Liver (tissue), 9 donors: Measurements from ENCODE around the gene BRSK1. TPM values are rescaled to one million over a fixed set of nuclear protein-coding genes. Genes with fewer than 3 reads are reported as not detected.
A peak's percentile ranks its signal among the peaks of the same experiment; 100 is the strongest.

Experiments
- DNase-seq: peaks from one replicate; pipeline ENCODE4 v3.0.0-alpha.2; 2017; ENCODE audit warnings: low spot score
- H3K27ac ChIP-seq, 2 donors: one replicate each; pipeline ENCODE4 v1.7.0; 2013; ENCODE audit warnings: inconsistent platforms in 2 of 2, low read length in 2 of 2, control low read depth in 1 of 2, low read depth in 1 of 2, mild to moderate bottlenecking in 1 of 2
- H3K27me3 ChIP-seq, 4 donors: one replicate each; pipeline versions ENCODE4 v1.6.1 to v1.7.0; 2013; ENCODE audit warnings: low read length in 3 of 4, inconsistent platforms in 1 of 4, mild to moderate bottlenecking in 1 of 4, moderate library complexity in 1 of 4; ENCODE audit not compliant: control insufficient read depth in 4 of 4, insufficient read depth in 4 of 4
- H3K36me3 ChIP-seq, 4 donors: one replicate each; pipeline versions ENCODE4 v1.6.1 to v1.7.0; 2013; ENCODE audit warnings: low read length in 3 of 4, mild to moderate bottlenecking in 3 of 4, low read depth in 1 of 4, moderate library complexity in 1 of 4; ENCODE audit not compliant: control insufficient read depth in 4 of 4, insufficient read depth in 3 of 4
- H3K4me1 ChIP-seq, 4 donors: one replicate each; pipeline versions ENCODE4 v1.6.1 to v1.7.0; 2013; ENCODE audit warnings: low read length in 3 of 4, mild to moderate bottlenecking in 3 of 4, moderate library complexity in 1 of 4; ENCODE audit not compliant: control insufficient read depth in 4 of 4, insufficient read depth in 4 of 4
- H3K4me3 ChIP-seq, 3 donors: one replicate each; pipeline versions ENCODE4 v1.6.1 to v1.7.0; 2013; ENCODE audit warnings: low read length in 3 of 3, control low read depth in 1 of 3, low read depth in 1 of 3, mild to moderate bottlenecking in 1 of 3
- H3K9ac ChIP-seq, 2 donors: one replicate each; pipeline ENCODE4 v1.7.0; 2013; ENCODE audit warnings: low read length in 2 of 2, mild to moderate bottlenecking in 2 of 2, moderate library complexity in 2 of 2, control low read depth in 1 of 2, low read depth in 1 of 2
- H3K9me3 ChIP-seq, 4 donors: one replicate each; pipeline versions ENCODE4 v1.6.1 to v1.7.0; 2013; ENCODE audit warnings: low read length in 3 of 4; ENCODE audit not compliant: control insufficient read depth in 4 of 4
- ATF3 ChIP-seq: IDR thresholded peaks from 2 replicates; pipeline ENCODE4 v1.6.1; 2016; ENCODE audit warnings: antibody characterized with exemption
- CTCF ChIP-seq: fragments of 150-350 bp; IDR thresholded peaks from 2 replicates; pipeline ENCODE4 v1.5.1; 2017; ENCODE audit warnings: improper control_type of control experiment, low read depth, low read length; ENCODE audit not compliant: missing input control
- EGR1 ChIP-seq, 2 donors: IDR thresholded peaks; 2 replicates each; pipeline ENCODE4 v1.6.1; 2016 to 2018; ENCODE audit warnings: antibody characterized with exemption in 2 of 2, low read depth in 2 of 2
- FOXA1 ChIP-seq: IDR thresholded peaks from 2 replicates; pipeline ENCODE4 v1.6.1; 2016; ENCODE audit warnings: antibody characterized with exemption
- FOXA2 ChIP-seq: IDR thresholded peaks from 2 replicates; pipeline ENCODE4 v1.6.1; 2016; ENCODE audit warnings: antibody characterized with exemption
- GABPA ChIP-seq, 2 donors: IDR thresholded peaks in 1 of 2; conservative IDR thresholded peaks in 1 of 2; 2 replicates each; pipeline ENCODE4 v1.6.1; 2016; ENCODE audit warnings: antibody characterized with exemption in 2 of 2, mild to moderate bottlenecking in 1 of 2, moderate library complexity in 1 of 2
- HNF4A ChIP-seq, 2 donors: conservative IDR thresholded peaks; 2 replicates each; pipeline ENCODE4 v1.6.1; 2016; ENCODE audit warnings: antibody characterized with exemption in 2 of 2, mild to moderate bottlenecking in 2 of 2
- HNF4G ChIP-seq: IDR thresholded peaks from 2 replicates; pipeline ENCODE4 v1.6.1; 2016; ENCODE audit warnings: antibody characterized with exemption
- JUND ChIP-seq, 2 donors: IDR thresholded peaks; 2 replicates each; pipeline ENCODE4 v1.6.1; 2016; ENCODE audit warnings: antibody characterized with exemption in 2 of 2
- MAX ChIP-seq: IDR thresholded peaks from 2 replicates; pipeline ENCODE4 v1.6.1; 2016; ENCODE audit warnings: antibody characterized with exemption
- NR2F2 ChIP-seq: IDR thresholded peaks from 2 replicates; pipeline ENCODE4 v1.6.1; 2016; ENCODE audit warnings: antibody characterized with exemption
- RAD21 ChIP-seq, 2 donors: IDR thresholded peaks; 2 replicates each; pipeline ENCODE4 v1.6.1; 2016; ENCODE audit warnings: antibody characterized with exemption in 2 of 2, mild to moderate bottlenecking in 2 of 2
- REST ChIP-seq: IDR thresholded peaks from 2 replicates; pipeline ENCODE4 v1.6.1; 2016; ENCODE audit warnings: antibody characterized with exemption, mild to moderate bottlenecking
- RXRA ChIP-seq, 2 donors: IDR thresholded peaks; 2 replicates each; pipeline ENCODE4 v1.6.1; 2017 to 2018; ENCODE audit warnings: antibody characterized with exemption in 2 of 2, mild to moderate bottlenecking in 1 of 2
- SP1 ChIP-seq: IDR thresholded peaks from 2 replicates; pipeline ENCODE4 v1.6.1; 2018; ENCODE audit warnings: antibody characterized with exemption, mild to moderate bottlenecking
- TAF1 ChIP-seq: conservative IDR thresholded peaks from 2 replicates; pipeline ENCODE4 v1.6.1; 2016; ENCODE audit warnings: antibody characterized with exemption, mild to moderate bottlenecking
- YY1 ChIP-seq: IDR thresholded peaks from 2 replicates; pipeline ENCODE4 v1.6.1; 2016; ENCODE audit warnings: antibody characterized with exemption, mild to moderate bottlenecking
- ZBTB33 ChIP-seq: IDR thresholded peaks from 2 replicates; pipeline ENCODE4 v1.6.1; 2016; ENCODE audit warnings: antibody characterized with exemption
- WGBS: extraction: QIAGEN DNeasy Blood & Tissue Kit; methylation state at CpG from one replicate; pipeline ENCODE4 v1.1.7; 2013; 5-methylcytosine and 5-hydroxymethylcytosine counted together
- polyA plus RNA-seq, 2 donors: library from polyadenylated mRNA; stranded (reverse) in 1 of 2; unstranded in 1 of 2; fragments of 200-250 nt in 1 of 2; fragments of >200 nt in 1 of 2; fragmentation: Nextera tagmentation in 1 of 2; extraction: Ambion mirVana in 1 of 2; gene quantifications; one replicate each; pipeline versions ENCODE4 v1.2.1 to v1.2.3, GENCODE V29; 2013 to 2015
- total RNA-seq, 2 donors: library from RNA; depleted of rRNA; stranded (reverse); fragments of >200 nt; gene quantifications; one replicate each; pipeline ENCODE4 v1.2.3, GENCODE V29; 2014
- donor health status: healthy.
- donor health status: healthy.
- donor health status: healthy.
- donor health status: healthy.
- donor health status: healthy.

The BRSK1 gene
- total and polyA plus RNA-seq, 4 donors, result 0.10 to 0.65 (median 0.42) TPM; not detected in 1

- no peak overlapping the region for H3K9ac ChIP-seq
- TF ChIP-seq TAF1 (no peak), GABPA (IDR thresholded peaks at IDR 0.05 in 1 of 2, conservative IDR thresholded peaks at IDR 0.05 in 1 of 2) (no peak), FOXA1 (no peak), MAX (no peak), FOXA2 (no peak), RAD21 (IDR thresholded peaks at IDR 0.05) (no peak), NR2F2 (no peak), REST (no peak), SP1 (no peak)
- no peaks in the 10 kb centered on the region for H3K27me3 ChIP-seq
- 76% methylated on average over 19 of the region's 19 CpGs for WGBS
- H3K4me3 ChIP-seq, result no peak overlapping the region
- no peaks in the 10 kb centered on the region for H3K9me3 ChIP-seq
- H3K36me3 ChIP-seq, result peaks cover 0 to 5% (median 2%) of the 10 kb centered on the region in 4 donors
- no peak for DNase-seq
- H3K27ac ChIP-seq, result no peak overlapping the region
- H3K4me1 ChIP-seq, result peaks cover 2 to 40% (median 24%) of the 10 kb centered on the region in 4 donors
Observed at GRCh38 chr19:55251341-55252081, 32.3 kb upstream of the BRSK1 start.

GRCh38 chr19:55252760-55253663 is 30.8 kb upstream of the BRSK1 start:
- Histone ChIP-seq H3K27me3 (no peaks in the 10 kb centered on the region), H3K4me3 (no peak overlapping the region), H3K27ac (peak overlapping the region in 1 of 2 donors; percentile 82), H3K4me1 (peaks cover 2 to 55% (median 35%) of the 10 kb centered on the region in 4 donors), H3K36me3 (no peaks in the 10 kb centered on the region), H3K9me3 (no peaks in the 10 kb centered on the region), H3K9ac (no peak overlapping the region)
- TF ChIP-seq EGR1 (IDR thresholded peaks at IDR 0.05; ENCODE audit: low read depth in 2 of 2) (no peak), HNF4G (no peak), GABPA (IDR thresholded peaks at IDR 0.05 in 1 of 2, conservative IDR thresholded peaks at IDR 0.05 in 1 of 2) (no peak), MAX (no peak), HNF4A (conservative IDR thresholded peaks at IDR 0.05) (no peak), ATF3 (no peak), RAD21 (IDR thresholded peaks at IDR 0.05) (no peak), FOXA2 (no peak), FOXA1 (no peak), ZBTB33 (no peak), NR2F2 (no peak), CTCF (no peak), YY1 (no peak), RXRA (IDR thresholded peaks at IDR 0.05) (no peak), SP1 (no peak), JUND (IDR thresholded peaks at IDR 0.05) (no peak), TAF1 (no peak)
- whole genome bisulfite sequencing, result 87% methylated on average over 21 of the region's 21 CpGs
- no peak for DNase-seq
